Mesothelial cell of epicardium (in vitro differentiated cells): ENCODE results near the gene IBSP. TPM values are rescaled to one million over a fixed set of nuclear protein-coding genes. Genes with fewer than 3 reads are reported as not detected.

Source experiments
- DNase-seq, 2 experiments: peaks; one replicate each; pipeline ENCODE4 v3.0.0; 2021; ENCODE audit warnings: low spot score in 2 of 2; ENCODE audit not compliant: unreplicated experiment in 2 of 2
- H3K27ac Mint-ChIP-seq: 2 replicates; pipeline ENCODE4 v1.8.0; 2021; ENCODE audit warnings: mixed read lengths
- H3K27me3 Mint-ChIP-seq: 2 replicates; pipeline ENCODE4 v1.8.0; 2021; ENCODE audit warnings: low read depth, mixed read lengths
- H3K36me3 Mint-ChIP-seq: 2 replicates; pipeline ENCODE4 v1.8.0; 2021; ENCODE audit warnings: mixed read lengths
- H3K4me1 Mint-ChIP-seq: 2 replicates; pipeline ENCODE4 v1.8.0; 2021; ENCODE audit warnings: mixed read lengths
- H3K4me3 Mint-ChIP-seq: 2 replicates; pipeline ENCODE4 v1.8.0; 2021; ENCODE audit warnings: mild to moderate bottlenecking, moderate library complexity, mixed read lengths
- H3K9me3 Mint-ChIP-seq: 2 replicates; pipeline ENCODE4 v1.8.0; 2021; ENCODE audit warnings: mixed read lengths
- CTCF ChIP-seq: fragments of 200-600 bp; sonication (generic); IDR thresholded peaks from one replicate; pipeline ENCODE4 v1.5.0; 2021; ENCODE audit warnings: antibody characterized with exemption; ENCODE audit not compliant: unreplicated experiment
- total RNA-seq: library from RNA; stranded (reverse); gene quantifications from 3 replicates; pipeline ENCODE4 v1.2.1, GENCODE V29; 2021

The IBSP gene
- total RNA-seq, 1 donor from 2014 or later: not detected

- Mint-ChIP-seq H3K4me3 (no peak overlapping the region), H3K4me1 (no peaks in the 10 kb centered on the region), H3K9me3 (no peaks in the 10 kb centered on the region), H3K27me3 (no peaks in the 10 kb centered on the region), H3K36me3 (no peaks in the 10 kb centered on the region), H3K27ac (no peak overlapping the region)
- no peak for TF ChIP-seq CTCF
- DNase-seq: no peak
Observed at GRCh38 chr4:87823724-87824123, 24.4 kb downstream of the IBSP start.

GRCh38 chr4:87824352-87824751, 25.0 kb downstream of the IBSP start:
- H3K4me3 Mint-ChIP-seq: no peak overlapping the region
- no peaks in the 10 kb centered on the region for H3K36me3 Mint-ChIP-seq
- no peaks in the 10 kb centered on the region for H3K9me3 Mint-ChIP-seq
- no peak for DNase-seq
- no peaks in the 10 kb centered on the region for H3K4me1 Mint-ChIP-seq
- H3K27me3 Mint-ChIP-seq: no peaks in the 10 kb centered on the region
- no peak for TF ChIP-seq CTCF
- no peak overlapping the region for H3K27ac Mint-ChIP-seq

GRCh38 chr4:87832669-87833068, 33.3 kb downstream of the IBSP start, which contains the start of gene MEPE:
Gene MEPE, plus strand, starts transcription at chr4:87832969. Its CDS starts 1,746 bp downstream, at chr4:87834715.
- H3K36me3 Mint-ChIP-seq: no peaks in the 10 kb centered on the region
- H3K27ac Mint-ChIP-seq: no peak within 1 kb of the TSS
- H3K27me3 Mint-ChIP-seq: no peaks in the 10 kb centered on the region
- no peak for DNase-seq
- H3K4me1 Mint-ChIP-seq: peaks cover 2% of the 10 kb centered on the region
- H3K9me3 Mint-ChIP-seq: peaks cover 6% of the 10 kb centered on the region
- TF ChIP-seq CTCF: no peak
- no peak within 1 kb of the TSS for H3K4me3 Mint-ChIP-seq

GRCh38 chr4:87834401-87834800, 35.0 kb downstream of the IBSP start:
- TF ChIP-seq CTCF: no peak
- no peak overlapping the region for H3K27ac Mint-ChIP-seq
- H3K4me3 Mint-ChIP-seq: no peak overlapping the region
- no peaks in the 10 kb centered on the region for H3K27me3 Mint-ChIP-seq
- H3K36me3 Mint-ChIP-seq: no peaks in the 10 kb centered on the region
- H3K4me1 Mint-ChIP-seq: peaks cover 2% of the 10 kb centered on the region
- H3K9me3 Mint-ChIP-seq: peaks cover 6% of the 10 kb centered on the region
- no peak for DNase-seq

- no peaks in the 10 kb centered on the region for H3K27me3 Mint-ChIP-seq
Observed at GRCh38 chr4:87835197-87835596, 35.8 kb downstream of the IBSP start.

More at GRCh38 chr4:87835197-87835596, 35.8 kb downstream of the IBSP start:
- peaks cover 4% of the 10 kb centered on the region for H3K9me3 Mint-ChIP-seq
- H3K36me3 Mint-ChIP-seq: no peaks in the 10 kb centered on the region
- H3K4me3 Mint-ChIP-seq: no peak overlapping the region
- H3K27ac Mint-ChIP-seq: no peak overlapping the region
- TF ChIP-seq CTCF: no peak
- no peak for DNase-seq
- peaks cover 2% of the 10 kb centered on the region for H3K4me1 Mint-ChIP-seq
